ENCODE measurements around the gene IDH3A.

The IDH3A gene

DNA sequence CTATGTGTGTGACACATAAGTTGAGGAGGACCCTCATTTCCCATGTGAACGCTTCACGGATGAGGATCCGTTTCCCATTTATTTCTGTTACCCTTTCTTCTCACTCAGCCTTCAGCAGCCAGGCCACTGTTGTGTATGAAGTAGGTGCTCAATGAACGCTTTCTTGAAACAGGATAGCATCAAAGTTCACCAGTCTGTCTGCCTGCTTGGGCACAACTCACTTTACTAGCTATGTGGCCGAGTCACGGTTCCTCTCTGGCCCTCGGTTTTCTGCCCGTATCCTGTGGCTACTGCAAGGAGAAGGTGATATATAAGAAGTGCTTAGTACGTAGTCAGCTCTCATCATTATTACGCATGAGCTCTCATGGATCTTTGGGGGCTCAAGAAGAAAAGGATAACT lies 62.8 kb downstream of the IDH3A start (continued):
- TF ChIP-seq, protein P1, sequence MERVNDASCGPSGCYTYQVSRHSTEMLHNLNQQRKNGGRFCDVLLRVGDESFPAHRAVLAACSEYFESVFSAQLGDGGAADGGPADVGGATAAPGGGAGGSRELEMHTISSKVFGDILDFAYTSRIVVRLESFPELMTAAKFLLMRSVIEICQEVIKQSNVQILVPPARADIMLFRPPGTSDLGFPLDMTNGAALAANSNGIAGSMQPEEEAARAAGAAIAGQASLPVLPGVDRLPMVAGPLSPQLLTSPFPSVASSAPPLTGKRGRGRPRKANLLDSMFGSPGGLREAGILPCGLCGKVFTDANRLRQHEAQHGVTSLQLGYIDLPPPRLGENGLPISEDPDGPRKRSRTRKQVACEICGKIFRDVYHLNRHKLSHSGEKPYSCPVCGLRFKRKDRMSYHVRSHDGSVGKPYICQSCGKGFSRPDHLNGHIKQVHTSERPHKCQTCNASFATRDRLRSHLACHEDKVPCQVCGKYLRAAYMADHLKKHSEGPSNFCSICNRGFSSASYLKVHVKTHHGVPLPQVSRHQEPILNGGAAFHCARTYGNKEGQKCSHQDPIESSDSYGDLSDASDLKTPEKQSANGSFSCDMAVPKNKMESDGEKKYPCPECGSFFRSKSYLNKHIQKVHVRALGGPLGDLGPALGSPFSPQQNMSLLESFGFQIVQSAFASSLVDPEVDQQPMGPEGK (CRISPR knock-in tag; IDR thresholded peaks at IDR 0.05; ENCODE audit: borderline replicate concordance): no peak
- TF ChIP-seq, protein P2, sequence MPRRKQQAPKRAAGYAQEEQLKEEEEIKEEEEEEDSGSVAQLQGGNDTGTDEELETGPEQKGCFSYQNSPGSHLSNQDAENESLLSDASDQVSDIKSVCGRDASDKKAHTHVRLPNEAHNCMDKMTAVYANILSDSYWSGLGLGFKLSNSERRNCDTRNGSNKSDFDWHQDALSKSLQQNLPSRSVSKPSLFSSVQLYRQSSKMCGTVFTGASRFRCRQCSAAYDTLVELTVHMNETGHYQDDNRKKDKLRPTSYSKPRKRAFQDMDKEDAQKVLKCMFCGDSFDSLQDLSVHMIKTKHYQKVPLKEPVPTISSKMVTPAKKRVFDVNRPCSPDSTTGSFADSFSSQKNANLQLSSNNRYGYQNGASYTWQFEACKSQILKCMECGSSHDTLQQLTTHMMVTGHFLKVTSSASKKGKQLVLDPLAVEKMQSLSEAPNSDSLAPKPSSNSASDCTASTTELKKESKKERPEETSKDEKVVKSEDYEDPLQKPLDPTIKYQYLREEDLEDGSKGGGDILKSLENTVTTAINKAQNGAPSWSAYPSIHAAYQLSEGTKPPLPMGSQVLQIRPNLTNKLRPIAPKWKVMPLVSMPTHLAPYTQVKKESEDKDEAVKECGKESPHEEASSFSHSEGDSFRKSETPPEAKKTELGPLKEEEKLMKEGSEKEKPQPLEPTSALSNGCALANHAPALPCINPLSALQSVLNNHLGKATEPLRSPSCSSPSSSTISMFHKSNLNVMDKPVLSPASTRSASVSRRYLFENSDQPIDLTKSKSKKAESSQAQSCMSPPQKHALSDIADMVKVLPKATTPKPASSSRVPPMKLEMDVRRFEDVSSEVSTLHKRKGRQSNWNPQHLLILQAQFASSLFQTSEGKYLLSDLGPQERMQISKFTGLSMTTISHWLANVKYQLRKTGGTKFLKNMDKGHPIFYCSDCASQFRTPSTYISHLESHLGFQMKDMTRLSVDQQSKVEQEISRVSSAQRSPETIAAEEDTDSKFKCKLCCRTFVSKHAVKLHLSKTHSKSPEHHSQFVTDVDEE (CRISPR knock-in tag; IDR thresholded peaks at IDR 0.05): no peak
- TF ChIP-seq ISL1 (CRISPR knock-in tag; IDR thresholded peaks at IDR 0.05): no peak
- no peak for TF ChIP-seq SNAI2 (CRISPR knock-in tag; IDR thresholded peaks at IDR 0.05)

DNA sequence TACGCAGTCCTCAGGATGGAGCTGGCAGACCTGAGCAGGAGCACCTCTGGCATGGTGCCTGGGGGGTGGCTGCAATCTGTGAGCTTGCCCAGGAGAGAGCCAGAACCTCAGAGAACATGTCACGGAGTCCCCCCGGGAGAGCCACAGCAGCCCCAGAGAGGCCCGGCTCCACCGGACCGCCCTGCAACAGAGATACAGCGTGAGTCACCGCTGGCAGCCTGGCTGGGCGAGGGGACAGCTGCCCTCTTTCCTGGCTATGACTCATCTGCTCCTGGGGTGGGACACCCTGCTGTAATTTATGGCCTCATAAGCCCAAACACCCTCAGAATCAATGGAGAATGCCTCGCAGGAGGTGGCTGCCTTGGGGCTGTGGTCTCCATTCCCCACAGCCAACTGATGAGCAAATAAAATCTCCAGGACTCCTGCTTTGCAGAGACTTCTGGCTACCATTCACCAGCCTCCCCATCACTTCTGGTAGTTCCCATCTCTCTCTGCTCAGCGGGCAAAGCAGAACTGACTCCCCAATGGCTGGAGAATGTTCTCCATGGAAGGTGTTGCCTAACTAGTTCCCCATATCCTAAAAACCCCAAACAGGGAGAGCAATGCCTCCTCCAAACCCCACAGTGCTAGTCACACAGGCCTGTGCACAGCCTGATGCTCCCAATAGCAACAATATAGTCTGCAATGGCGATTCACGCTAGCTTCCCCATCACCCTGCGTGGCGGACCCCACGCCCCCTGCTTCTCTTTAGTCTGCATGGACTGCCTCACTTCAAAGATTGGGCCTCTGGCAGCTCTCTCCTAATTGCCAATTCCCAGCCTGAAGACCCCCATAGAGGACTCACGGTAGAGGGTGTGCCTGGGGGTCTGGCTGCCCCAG lies 63.6 kb downstream of the IDH3A start:
- TF ChIP-seq RARB (CRISPR knock-in tag; IDR thresholded peaks at IDR 0.05) (no peak), ZNF565 (CRISPR knock-in tag; conservative IDR thresholded peaks at IDR 0.05; ENCODE audit: low read depth) (no peak), ESRRG (CRISPR knock-in tag; IDR thresholded peaks at IDR 0.05) (no peak)
- TF ChIP-seq, protein P1 (CRISPR knock-in tag; IDR thresholded peaks at IDR 0.05; ENCODE audit: borderline replicate concordance): peak; percentile 46; the same call in 1 of the 2 replicates

DNA sequence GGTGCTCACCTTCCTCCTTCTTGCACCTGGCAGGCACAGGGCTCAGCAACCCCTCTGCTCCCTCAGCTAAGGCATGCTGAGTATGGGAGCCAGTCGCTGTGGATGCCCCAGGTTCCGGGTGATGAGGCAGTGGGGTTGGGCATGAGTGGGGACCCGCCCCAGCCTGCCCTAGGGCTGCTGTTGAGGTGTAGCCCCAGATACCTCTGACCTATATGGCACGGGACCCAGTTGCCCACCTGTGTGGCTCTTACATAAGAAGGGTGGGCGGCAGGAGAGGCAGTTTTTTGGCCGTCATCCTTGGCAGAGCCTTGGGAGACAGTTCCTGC lies 64.2 kb downstream of the IDH3A start:
- TF ChIP-seq RARB (CRISPR knock-in tag; IDR thresholded peaks at IDR 0.05) (no peak), SNAI2 (CRISPR knock-in tag; IDR thresholded peaks at IDR 0.05) (no peak), BACH2 (CRISPR knock-in tag; IDR thresholded peaks at IDR 0.05; ENCODE audit: borderline replicate concordance) (no peak), ARNTL (CRISPR knock-in tag; IDR thresholded peaks at IDR 0.05; ENCODE audit: borderline replicate concordance, low read depth) (no peak), ESRRG (CRISPR knock-in tag; IDR thresholded peaks at IDR 0.05) (no peak)
- TF ChIP-seq, protein P1 (CRISPR knock-in tag; IDR thresholded peaks at IDR 0.05; ENCODE audit: borderline replicate concordance): no peak
- TF ChIP-seq, protein P3, sequence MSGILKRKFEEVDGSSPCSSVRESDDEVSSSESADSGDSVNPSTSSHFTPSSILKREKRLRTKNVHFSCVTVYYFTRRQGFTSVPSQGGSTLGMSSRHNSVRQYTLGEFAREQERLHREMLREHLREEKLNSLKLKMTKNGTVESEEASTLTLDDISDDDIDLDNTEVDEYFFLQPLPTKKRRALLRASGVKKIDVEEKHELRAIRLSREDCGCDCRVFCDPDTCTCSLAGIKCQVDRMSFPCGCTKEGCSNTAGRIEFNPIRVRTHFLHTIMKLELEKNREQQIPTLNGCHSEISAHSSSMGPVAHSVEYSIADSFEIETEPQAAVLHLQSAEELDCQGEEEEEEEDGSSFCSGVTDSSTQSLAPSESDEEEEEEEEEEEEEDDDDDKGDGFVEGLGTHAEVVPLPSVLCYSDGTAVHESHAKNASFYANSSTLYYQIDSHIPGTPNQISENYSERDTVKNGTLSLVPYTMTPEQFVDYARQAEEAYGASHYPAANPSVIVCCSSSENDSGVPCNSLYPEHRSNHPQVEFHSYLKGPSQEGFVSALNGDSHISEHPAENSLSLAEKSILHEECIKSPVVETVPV (CRISPR knock-in tag; IDR thresholded peaks at IDR 0.05): no peak
- ATAC-seq: no peak

More for the DNA sequence above, 63.6 kb downstream of the IDH3A start:
- ATAC-seq: peak; percentile 90

DNA sequence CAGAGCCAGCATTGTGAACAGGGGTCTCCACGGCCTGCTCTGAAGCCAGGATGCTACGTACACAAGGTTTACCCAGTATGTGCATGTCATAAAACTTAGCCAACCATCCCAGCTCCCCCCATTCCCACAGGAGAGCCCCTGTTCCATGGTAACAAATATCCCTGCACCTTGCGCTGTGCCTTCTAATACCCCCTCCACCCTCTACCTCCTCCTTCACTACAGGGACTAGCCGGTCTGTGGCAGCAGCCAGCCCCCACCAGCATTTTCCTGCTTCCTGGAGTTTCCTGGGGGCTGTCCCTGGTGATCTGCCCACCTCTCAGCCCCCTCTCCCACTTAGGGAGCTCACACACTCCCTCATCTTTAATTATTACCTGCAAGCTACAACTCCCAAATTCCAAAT lies 64.8 kb downstream of the IDH3A start:
- no peak for ATAC-seq
- TF ChIP-seq, protein P3 (CRISPR knock-in tag; IDR thresholded peaks at IDR 0.05): no peak
- TF ChIP-seq OSR1 (CRISPR knock-in tag; IDR thresholded peaks at IDR 0.05) (no peak), GLIS3 (CRISPR knock-in tag; IDR thresholded peaks at IDR 0.05) (no peak), RARB (CRISPR knock-in tag; IDR thresholded peaks at IDR 0.05) (no peak), ZFP3 (CRISPR knock-in tag; IDR thresholded peaks at IDR 0.05) (no peak), ZNF565 (CRISPR knock-in tag; conservative IDR thresholded peaks at IDR 0.05; ENCODE audit: low read depth) (no peak), ZNF8 (CRISPR knock-in tag; IDR thresholded peaks at IDR 0.05) (no peak), TCF4 (CRISPR knock-in tag; IDR thresholded peaks at IDR 0.05; ENCODE audit: borderline replicate concordance) (no peak), CSDC2 (CRISPR knock-in tag; IDR thresholded peaks at IDR 0.05) (no peak), SNAI2 (CRISPR knock-in tag; IDR thresholded peaks at IDR 0.05) (no peak), BACH2 (CRISPR knock-in tag; IDR thresholded peaks at IDR 0.05; ENCODE audit: borderline replicate concordance) (no peak), PPARA (CRISPR knock-in tag; IDR thresholded peaks at IDR 0.05; ENCODE audit: borderline replicate concordance) (no peak)
- TF ChIP-seq, protein P1 (CRISPR knock-in tag; IDR thresholded peaks at IDR 0.05; ENCODE audit: borderline replicate concordance): no peak
- TF ChIP-seq, protein P4, sequence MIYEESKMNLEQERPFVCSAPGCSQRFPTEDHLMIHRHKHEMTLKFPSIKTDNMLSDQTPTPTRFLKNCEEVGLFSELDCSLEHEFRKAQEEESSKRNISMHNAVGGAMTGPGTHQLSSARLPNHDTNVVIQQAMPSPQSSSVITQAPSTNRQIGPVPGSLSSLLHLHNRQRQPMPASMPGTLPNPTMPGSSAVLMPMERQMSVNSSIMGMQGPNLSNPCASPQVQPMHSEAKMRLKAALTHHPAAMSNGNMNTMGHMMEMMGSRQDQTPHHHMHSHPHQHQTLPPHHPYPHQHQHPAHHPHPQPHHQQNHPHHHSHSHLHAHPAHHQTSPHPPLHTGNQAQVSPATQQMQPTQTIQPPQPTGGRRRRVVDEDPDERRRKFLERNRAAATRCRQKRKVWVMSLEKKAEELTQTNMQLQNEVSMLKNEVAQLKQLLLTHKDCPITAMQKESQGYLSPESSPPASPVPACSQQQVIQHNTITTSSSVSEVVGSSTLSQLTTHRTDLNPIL (CRISPR knock-in tag; IDR thresholded peaks at IDR 0.05; ENCODE audit: low read depth): no peak

All from SK-N-SH treated with all-trans-retinoic acid at 6 μM for 48 hours (cell line).